Panc1 (cell line): ENCODE measurements around the gene NCOA6. TPM values are rescaled to one million over a fixed set of nuclear protein-coding genes. Genes with fewer than 3 reads are reported as not detected.

Experiments used
- ATAC-seq: fragments of 200-7000 bp; cut with Tn5 transposase; 2 replicates; pipeline ENCODE4 v1.9.1; 2020; ENCODE audit warnings: mild to moderate bottlenecking, moderate library complexity
- BruUV-seq: library from RNA; stranded (reverse); fragments of 400-500 nt; replicated peaks from 2 replicates; lab custom pipeline; 2021; lab: Mats Ljungman, UMichigan
- CTCF ChIA-PET: fragments of 300-600 bp; sonication (Branson Sonifier 250); formaldehyde crosslinking; loops from one replicate; lab custom pipeline; 2022; ENCODE audit warnings: antibody characterized with exemption; lab: Charles Lee
- POLR2A ChIA-PET: fragments of 300-600 bp; sonication (Branson Sonifier 250); formaldehyde crosslinking; loops from one replicate; lab custom pipeline; 2022; ENCODE audit warnings: antibody characterized with exemption; lab: Charles Lee
- DNase-seq: peaks from one replicate; pipeline ENCODE4 v3.0.0-alpha.2; 2010; ENCODE audit warnings: low read depth, low spot score
- H3K27ac ChIP-seq: 2 replicates; pipeline ENCODE4 v1.5.1; 2011; ENCODE audit warnings: mild to moderate bottlenecking, low read length, inconsistent platforms
- H3K27me3 ChIP-seq: fragments of 200-500 bp; sonication (Bioruptor generic); 2 replicates; pipeline ENCODE4 v1.6.0; 2014; ENCODE audit warnings: low read length, inconsistent platforms; ENCODE audit not compliant: control insufficient read depth, insufficient read depth
- H3K36me3 ChIP-seq: fragments of 200-500 bp; sonication (Bioruptor generic); 2 replicates; pipeline ENCODE4 v1.5.1; 2014; ENCODE audit warnings: inconsistent platforms, mild to moderate bottlenecking, low read length, moderate library complexity; ENCODE audit not compliant: control insufficient read depth, insufficient read depth
- H3K4me1 ChIP-seq: 2 replicates; pipeline ENCODE4 v1.5.1; 2011; ENCODE audit warnings: inconsistent platforms, mild to moderate bottlenecking, low read length, moderate library complexity; ENCODE audit not compliant: control insufficient read depth, insufficient read depth
- H3K4me3 ChIP-seq, 2 experiments: 2 replicates each; pipeline ENCODE4 v1.5.1; 2011 to 2012; ENCODE audit warnings: low read depth in 2 of 2, low read length in 2 of 2, mild to moderate bottlenecking in 2 of 2, inconsistent platforms in 1 of 2, moderate library complexity in 1 of 2
- H3K9me3 ChIP-seq: fragments of 200-500 bp; sonication (Bioruptor generic); 2 replicates; pipeline ENCODE4 v1.5.1; 2014; ENCODE audit warnings: low read depth, mild to moderate bottlenecking, inconsistent platforms, low read length, moderate library complexity; ENCODE audit not compliant: control insufficient read depth, insufficient read depth
- POLR2AphosphoS5 ChIP-seq: IDR thresholded peaks from 2 replicates; pipeline ENCODE4 v1.6.1; 2012; ENCODE audit warnings: mild to moderate bottlenecking, low read depth, low read length, moderate library complexity
- SIN3A ChIP-seq: IDR thresholded peaks from 2 replicates; pipeline ENCODE4 v1.6.1; 2012; ENCODE audit warnings: low read depth, mild to moderate bottlenecking, low read length, moderate library complexity, borderline replicate concordance; ENCODE audit not compliant: insufficient read depth
- TCF7L2 ChIP-seq: IDR thresholded peaks from 2 replicates; pipeline ENCODE4 v1.6.1; 2011; ENCODE audit warnings: mild to moderate bottlenecking, low read depth, low read length, inconsistent platforms
- in situ Hi-C: cut with HindIII; loops from 2 replicates; pipeline ENCODE4 v1.10.0; 2016; ENCODE audit warnings: low sequenced_read_pairs, low pct_unique_long_range_greater_than_20kb
- intact Hi-C: fragments of 100-400 bp; cut with micrococcal nuclease; formaldehyde crosslinking; loops from one replicate; pipeline ENCODE4 v1.10.0; 2022; ENCODE audit not compliant: unreplicated experiment
- total RNA-seq: library from RNA; stranded (reverse); gene quantifications from one replicate; pipeline ENCODE4 v1.2.1, GENCODE V29; 2021; ENCODE audit not compliant: unreplicated experiment
- TF ChIP-seq, protein P1 (sequence below), 2 experiments: IDR thresholded peaks; 2 replicates each; pipeline ENCODE4 v1.6.1; 2011 to 2012; ENCODE audit warnings: low read depth in 2 of 2, control low read depth in 1 of 2, low read length in 1 of 2, mild to moderate bottlenecking in 1 of 2, moderate library complexity in 1 of 2; ENCODE audit not compliant: insufficient read depth in 1 of 2
- TF ChIP-seq, protein P2 (sequence below): fragments of 450-650 bp; IDR thresholded peaks from 2 replicates; pipeline ENCODE4 v1.5.1; 2017; ENCODE audit warnings: mild to moderate bottlenecking

Gene NCOA6
- total RNA-seq, 1 experiment from 2014 or later, result 28.9 TPM

DNA sequence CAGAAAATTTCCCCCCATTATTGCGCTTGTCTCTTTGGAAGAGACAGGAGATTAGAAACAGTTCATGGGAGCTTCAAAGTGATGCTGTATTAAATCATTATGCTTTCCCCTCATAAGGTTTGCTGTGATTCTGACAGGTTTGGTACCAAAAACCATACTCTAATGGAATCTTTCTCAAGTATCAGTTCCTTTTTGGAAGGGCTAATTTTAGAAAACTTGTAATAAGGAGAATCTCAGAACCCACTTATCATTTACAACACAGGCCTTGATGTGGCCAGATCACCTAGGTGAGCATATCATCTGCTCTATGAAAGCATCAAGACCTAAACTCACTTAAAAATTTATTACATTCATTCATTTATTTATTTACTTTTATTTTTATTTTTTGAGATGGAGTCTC lies 70.1 kb downstream of the NCOA6 start:
- BruUV-seq, result no TSS peak
- DNase-seq (no peak), ATAC-seq (no peak)

DNA sequence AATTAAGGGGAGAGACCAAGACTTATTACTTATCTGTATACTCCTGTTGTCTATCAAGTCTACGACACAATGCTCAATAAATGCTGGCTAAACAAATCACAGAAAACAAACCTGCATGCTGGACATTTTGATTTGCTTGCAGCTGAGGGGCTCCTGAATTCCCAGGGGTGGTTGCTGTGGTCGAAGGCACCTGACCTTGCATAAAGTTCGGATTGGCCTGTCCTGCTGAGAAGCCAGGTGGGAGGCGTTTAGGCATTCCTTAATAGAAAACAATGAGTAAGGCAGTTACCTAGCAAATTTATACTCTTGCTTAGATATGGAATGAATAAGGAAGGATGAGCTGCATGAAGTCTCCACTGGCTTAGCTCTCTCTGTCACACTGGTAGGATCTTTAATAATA lies 70.8 kb downstream of the NCOA6 start:
- H3K27me3 ChIP-seq, result no peaks in the 10 kb centered on the region
- H3K27ac ChIP-seq, result no peak overlapping the region
- ChIA-PET POLR2A (interaction anchor here (0.6 kb wide), 1 partner anchor 50 kb away, joined by 3 read pairs; the partner anchor contains the start of gene TP53INP2), CTCF (interaction anchor here (1.2 kb wide), 1 partner anchor 15 kb away, joined by 6 read pairs; no protein-coding TSS in a partner anchor)
- no peaks in the 10 kb centered on the region for H3K9me3 ChIP-seq
- H3K4me1 ChIP-seq, result no peaks in the 10 kb centered on the region; the same call in 1 of the 2 replicates
- intact Hi-C loops (no loop called here), in situ Hi-C loops (no loop called here)
- DNase-seq (no peak), ATAC-seq (no peak)
- peaks cover 21% of the 10 kb centered on the region for H3K36me3 ChIP-seq
- BruUV-seq, result no TSS peak
- no peak for TF ChIP-seq POLR2AphosphoS5
- TF ChIP-seq, protein P1, sequence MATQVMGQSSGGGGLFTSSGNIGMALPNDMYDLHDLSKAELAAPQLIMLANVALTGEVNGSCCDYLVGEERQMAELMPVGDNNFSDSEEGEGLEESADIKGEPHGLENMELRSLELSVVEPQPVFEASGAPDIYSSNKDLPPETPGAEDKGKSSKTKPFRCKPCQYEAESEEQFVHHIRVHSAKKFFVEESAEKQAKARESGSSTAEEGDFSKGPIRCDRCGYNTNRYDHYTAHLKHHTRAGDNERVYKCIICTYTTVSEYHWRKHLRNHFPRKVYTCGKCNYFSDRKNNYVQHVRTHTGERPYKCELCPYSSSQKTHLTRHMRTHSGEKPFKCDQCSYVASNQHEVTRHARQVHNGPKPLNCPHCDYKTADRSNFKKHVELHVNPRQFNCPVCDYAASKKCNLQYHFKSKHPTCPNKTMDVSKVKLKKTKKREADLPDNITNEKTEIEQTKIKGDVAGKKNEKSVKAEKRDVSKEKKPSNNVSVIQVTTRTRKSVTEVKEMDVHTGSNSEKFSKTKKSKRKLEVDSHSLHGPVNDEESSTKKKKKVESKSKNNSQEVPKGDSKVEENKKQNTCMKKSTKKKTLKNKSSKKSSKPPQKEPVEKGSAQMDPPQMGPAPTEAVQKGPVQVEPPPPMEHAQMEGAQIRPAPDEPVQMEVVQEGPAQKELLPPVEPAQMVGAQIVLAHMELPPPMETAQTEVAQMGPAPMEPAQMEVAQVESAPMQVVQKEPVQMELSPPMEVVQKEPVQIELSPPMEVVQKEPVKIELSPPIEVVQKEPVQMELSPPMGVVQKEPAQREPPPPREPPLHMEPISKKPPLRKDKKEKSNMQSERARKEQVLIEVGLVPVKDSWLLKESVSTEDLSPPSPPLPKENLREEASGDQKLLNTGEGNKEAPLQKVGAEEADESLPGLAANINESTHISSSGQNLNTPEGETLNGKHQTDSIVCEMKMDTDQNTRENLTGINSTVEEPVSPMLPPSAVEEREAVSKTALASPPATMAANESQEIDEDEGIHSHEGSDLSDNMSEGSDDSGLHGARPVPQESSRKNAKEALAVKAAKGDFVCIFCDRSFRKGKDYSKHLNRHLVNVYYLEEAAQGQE (IDR thresholded peaks at IDR 0.05; ENCODE audit: insufficient read depth in 1 of 2, low read depth in 2 of 2, low read length in 1 of 2), result no peak
- no peak for TF ChIP-seq SIN3A
- TF ChIP-seq TCF7L2, result no peak
- TF ChIP-seq, protein P2, sequence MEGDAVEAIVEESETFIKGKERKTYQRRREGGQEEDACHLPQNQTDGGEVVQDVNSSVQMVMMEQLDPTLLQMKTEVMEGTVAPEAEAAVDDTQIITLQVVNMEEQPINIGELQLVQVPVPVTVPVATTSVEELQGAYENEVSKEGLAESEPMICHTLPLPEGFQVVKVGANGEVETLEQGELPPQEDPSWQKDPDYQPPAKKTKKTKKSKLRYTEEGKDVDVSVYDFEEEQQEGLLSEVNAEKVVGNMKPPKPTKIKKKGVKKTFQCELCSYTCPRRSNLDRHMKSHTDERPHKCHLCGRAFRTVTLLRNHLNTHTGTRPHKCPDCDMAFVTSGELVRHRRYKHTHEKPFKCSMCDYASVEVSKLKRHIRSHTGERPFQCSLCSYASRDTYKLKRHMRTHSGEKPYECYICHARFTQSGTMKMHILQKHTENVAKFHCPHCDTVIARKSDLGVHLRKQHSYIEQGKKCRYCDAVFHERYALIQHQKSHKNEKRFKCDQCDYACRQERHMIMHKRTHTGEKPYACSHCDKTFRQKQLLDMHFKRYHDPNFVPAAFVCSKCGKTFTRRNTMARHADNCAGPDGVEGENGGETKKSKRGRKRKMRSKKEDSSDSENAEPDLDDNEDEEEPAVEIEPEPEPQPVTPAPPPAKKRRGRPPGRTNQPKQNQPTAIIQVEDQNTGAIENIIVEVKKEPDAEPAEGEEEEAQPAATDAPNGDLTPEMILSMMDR, result no peak
- H3K4me3 ChIP-seq, result no peak overlapping the region

More for the DNA sequence above, 70.1 kb downstream of the NCOA6 start:
- POLR2A ChIA-PET, result no interaction called here
- H3K27ac ChIP-seq, result no peak overlapping the region
- no peak overlapping the region for H3K4me3 ChIP-seq
- no peaks in the 10 kb centered on the region for H3K27me3 ChIP-seq
- no peaks in the 10 kb centered on the region for H3K9me3 ChIP-seq
- TF ChIP-seq, protein P1 (IDR thresholded peaks at IDR 0.05; ENCODE audit: insufficient read depth in 1 of 2, low read depth in 2 of 2, low read length in 1 of 2), result no peak
- TF ChIP-seq TCF7L2 (no peak), SIN3A (no peak), POLR2AphosphoS5 (no peak)
- TF ChIP-seq, protein P2, result no peak
- CTCF ChIA-PET, result no interaction called here
- in situ Hi-C loops, result no loop called here
- intact Hi-C loops, result no loop called here
- H3K4me1 ChIP-seq, result no peaks in the 10 kb centered on the region; the same call in 1 of the 2 replicates
- peaks cover 22% of the 10 kb centered on the region for H3K36me3 ChIP-seq
